Spinal cord (tissue), 10 donors: Measurements from ENCODE around the gene ZNF366. TPM values are rescaled to one million over a fixed set of nuclear protein-coding genes. Genes with fewer than 3 reads are reported as not detected.

Experiments used
- DNase-seq, 6 donors: peaks; one replicate each; pipeline versions ENCODE4 v3.0.0 to v3.0.0-alpha.2; 2013 to 2015; ENCODE audit warnings: low spot score in 6 of 6, low read depth in 4 of 6
- H3K27ac ChIP-seq: one replicate; pipeline ENCODE4 v1.5.1; 2013; ENCODE audit warnings: low read depth, low read length, control low read depth
- H3K27me3 ChIP-seq: one replicate; pipeline ENCODE4 v1.6.1; 2013; ENCODE audit warnings: low read length; ENCODE audit not compliant: control insufficient read depth, insufficient read depth
- H3K36me3 ChIP-seq: one replicate; pipeline ENCODE4 v1.6.1; 2013; ENCODE audit warnings: low read length; ENCODE audit not compliant: control insufficient read depth, insufficient read depth
- H3K4me1 ChIP-seq: one replicate; pipeline ENCODE4 v1.6.1; 2013; ENCODE audit warnings: low read length; ENCODE audit not compliant: control insufficient read depth, insufficient read depth
- H3K4me3 ChIP-seq: one replicate; pipeline ENCODE4 v1.5.1; 2013; ENCODE audit warnings: low read depth, low read length, control low read depth
- H3K9me3 ChIP-seq: one replicate; pipeline ENCODE4 v1.6.1; 2013; ENCODE audit warnings: low read length; ENCODE audit not compliant: control insufficient read depth, insufficient read depth
- WGBS: methylation state at CpG from one replicate; pipeline ENCODE4 v1.1.5; 2013; ENCODE audit warnings: missing lambda C conversion rate; ENCODE audit not compliant: insufficient coverage; 5-methylcytosine and 5-hydroxymethylcytosine counted together
- polyA plus RNA-seq, 2 donors: library from polyadenylated mRNA; unstranded; fragments of 120-200 nt; gene quantifications; one replicate each; pipeline ENCODE4 v1.2.1, GENCODE V29; 2013; ENCODE audit not compliant: insufficient read length in 2 of 2
- total RNA-seq, 2 donors: library from RNA; depleted of rRNA in 1 of 2; stranded (reverse); fragments of 120-200 nt in 1 of 2; fragments of >200 nt in 1 of 2; gene quantifications; one replicate each; pipeline versions ENCODE4 v1.2.3 to v1.2.4, GENCODE V29; 2013 to 2014
- donor health status: healthy.

ZNF366 gene
- total and polyA plus RNA-seq, 4 donors = 1.7 to 4.3 (median 3.4) TPM

DNA sequence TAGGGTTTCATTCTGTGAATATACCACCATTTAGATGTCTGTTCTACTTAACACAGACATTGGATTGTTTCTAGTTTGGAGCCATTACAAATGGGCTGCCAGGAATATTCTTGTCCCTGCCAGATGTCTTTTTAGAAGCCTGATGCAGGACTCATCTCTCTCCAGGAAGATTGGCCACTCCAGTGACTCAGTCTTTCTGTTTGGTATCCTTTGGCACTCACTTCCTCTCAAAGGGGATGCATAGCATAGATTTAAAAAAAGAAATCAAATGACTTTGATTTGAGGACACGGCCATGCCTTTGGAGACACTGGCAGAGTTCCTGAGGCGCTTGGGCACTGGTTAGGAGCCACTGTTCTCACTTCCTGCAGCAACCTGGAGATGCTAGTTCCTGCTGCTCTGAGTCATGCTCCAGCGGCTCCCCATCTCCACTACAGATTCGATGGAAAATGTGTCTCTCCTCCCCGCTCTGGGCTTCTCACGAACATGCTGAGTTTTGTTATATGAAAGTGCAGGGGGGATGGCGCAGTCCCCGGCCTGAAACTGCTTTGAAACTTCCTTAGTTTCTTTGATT, 3.5 kb upstream of the ZNF366 start:
- no peaks in the 10 kb centered on the region for H3K9me3 ChIP-seq
- H3K36me3 ChIP-seq = no peaks in the 10 kb centered on the region
- peaks cover 21% of the 10 kb centered on the region for H3K4me1 ChIP-seq
- peak in 2 of 6 donors; percentile 24 to 79 for DNase-seq
- H3K4me3 ChIP-seq = no peak overlapping the region
- H3K27ac ChIP-seq = peak overlapping the region; percentile 15
- H3K27me3 ChIP-seq = no peaks in the 10 kb centered on the region
- WGBS = 67% methylated on average over 2 of the region's 8 CpGs

DNA sequence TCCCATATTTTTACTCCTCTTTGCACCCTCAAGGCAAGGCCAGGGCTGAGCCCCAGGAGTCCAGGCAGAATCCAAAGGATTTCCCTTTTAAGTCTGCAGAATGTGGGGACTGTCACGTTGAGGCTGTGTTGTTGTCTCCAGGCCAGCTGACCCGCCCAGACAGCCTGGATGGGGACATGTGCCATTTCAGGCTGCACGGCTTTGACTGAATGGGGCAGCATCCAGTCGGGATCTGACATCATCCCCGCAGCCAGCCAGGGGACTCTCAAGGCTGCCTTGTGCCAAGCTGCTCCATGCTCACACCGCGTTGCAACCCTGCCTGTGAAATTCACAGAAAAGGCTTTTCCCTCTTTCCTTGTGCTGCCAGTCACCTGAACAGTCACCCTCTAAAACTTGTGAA, 2.2 kb upstream of the ZNF366 start:
- Histone ChIP-seq H3K4me3 (no peak overlapping the region), H3K36me3 (no peaks in the 10 kb centered on the region), H3K27ac (no peak overlapping the region), H3K27me3 (no peaks in the 10 kb centered on the region), H3K4me1 (peaks cover 21% of the 10 kb centered on the region), H3K9me3 (no peaks in the 10 kb centered on the region)
- peak in 1 of 6 donors; percentile 85 for DNase-seq
- WGBS = 32% methylated on average over 7 of the region's 7 CpGs

DNA sequence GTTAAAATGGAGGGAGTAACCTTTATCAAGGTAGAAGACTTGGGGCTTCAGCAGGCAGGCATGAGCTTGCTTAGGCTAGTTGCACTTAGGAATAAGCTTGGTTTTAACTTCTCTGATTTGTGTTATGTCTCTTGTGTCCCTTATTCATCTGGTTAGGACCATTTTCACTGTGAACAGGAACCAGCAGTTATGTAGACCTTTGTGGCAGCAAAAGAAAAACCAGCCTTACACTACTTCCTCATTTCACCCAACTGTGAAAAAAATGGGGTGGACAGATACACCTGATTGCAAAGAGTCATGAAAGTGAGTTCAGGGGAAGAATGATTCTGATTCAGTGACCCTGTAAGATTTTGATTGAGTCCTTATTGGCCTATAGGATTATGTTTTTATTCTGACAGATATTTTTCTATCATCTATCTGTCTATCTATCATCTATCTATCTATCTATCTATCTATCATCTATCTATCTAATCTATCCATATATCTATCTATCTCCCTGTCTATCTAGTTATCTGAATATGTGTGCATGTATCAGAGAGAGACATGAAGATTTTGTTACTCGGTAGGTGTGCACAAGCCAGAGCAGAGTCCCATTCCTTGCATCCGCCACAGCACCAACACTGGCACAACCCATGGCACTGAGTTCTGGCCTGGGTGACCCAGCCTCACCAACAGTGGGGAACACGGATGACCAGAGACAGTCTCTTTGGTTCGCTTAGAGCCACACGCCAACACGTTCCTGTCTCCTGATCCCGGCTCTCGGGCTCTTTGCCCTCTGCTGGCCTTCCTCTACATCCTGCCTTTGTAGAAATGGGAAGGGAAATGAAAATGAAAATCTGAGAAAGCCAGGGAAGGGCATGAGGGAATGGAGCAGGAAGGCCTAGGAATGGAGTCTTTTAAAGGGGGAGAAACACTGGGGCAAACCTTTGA, 1.3 kb upstream of the ZNF366 start:
- no peak for DNase-seq
- Histone ChIP-seq H3K36me3 (no peaks in the 10 kb centered on the region), H3K27me3 (no peaks in the 10 kb centered on the region), H3K27ac (no peak overlapping the region), H3K9me3 (no peaks in the 10 kb centered on the region), H3K4me1 (peaks cover 21% of the 10 kb centered on the region), H3K4me3 (no peak overlapping the region)
- WGBS = 100% methylated on average over 6 of the region's 8 CpGs

DNA sequence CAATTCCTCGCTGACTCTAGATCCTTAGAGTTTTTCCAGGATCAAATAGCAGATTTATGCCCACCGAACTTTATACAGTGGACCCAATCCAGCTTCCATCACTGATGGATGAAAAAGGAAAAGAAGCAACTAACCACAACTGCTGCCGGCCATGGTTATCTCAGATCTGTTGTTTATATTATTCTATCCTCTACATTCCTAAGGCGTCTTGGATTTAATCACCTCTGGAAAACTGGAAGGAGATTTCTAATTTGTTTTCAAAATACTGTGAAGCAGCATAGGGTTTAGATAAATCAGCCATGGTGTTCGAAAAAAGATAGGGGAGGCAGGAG, 663 bp upstream of the ZNF366 start:
- WGBS = 97% methylated on average over 2 of the region's 5 CpGs
- Histone ChIP-seq H3K36me3 (no peaks in the 10 kb centered on the region), H3K9me3 (no peaks in the 10 kb centered on the region), H3K27ac (no peak overlapping the region), H3K27me3 (no peaks in the 10 kb centered on the region), H3K4me3 (no peak overlapping the region), H3K4me1 (peaks cover 21% of the 10 kb centered on the region)
- no peak for DNase-seq

DNA sequence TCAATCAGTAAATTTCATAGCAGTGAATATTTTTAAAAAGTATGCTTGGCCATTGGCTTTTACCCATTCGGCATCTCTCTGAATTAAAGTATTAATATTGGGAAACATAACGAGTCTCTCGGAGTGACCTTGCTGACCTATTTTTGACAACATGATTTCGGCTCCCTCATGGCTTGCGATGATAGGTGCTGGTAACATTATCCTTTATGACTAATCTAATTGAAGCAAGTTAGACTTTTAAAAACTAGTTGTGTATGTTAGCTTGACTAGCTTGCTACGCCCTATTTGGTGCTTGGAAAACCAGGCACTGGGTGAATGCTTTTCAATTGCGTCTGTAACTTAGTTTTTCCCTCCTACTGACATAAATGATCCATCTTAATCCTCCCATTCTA, 1.1 kb downstream of the ZNF366 start:
- no peaks in the 10 kb centered on the region for H3K9me3 ChIP-seq
- H3K27ac ChIP-seq = no peak overlapping the region
- no peaks in the 10 kb centered on the region for H3K27me3 ChIP-seq
- H3K4me1 ChIP-seq = peaks cover 21% of the 10 kb centered on the region
- H3K4me3 ChIP-seq = no peak overlapping the region
- WGBS = 88% methylated on average over 4 of the region's 7 CpGs
- no peaks in the 10 kb centered on the region for H3K36me3 ChIP-seq
- no peak for DNase-seq

DNA sequence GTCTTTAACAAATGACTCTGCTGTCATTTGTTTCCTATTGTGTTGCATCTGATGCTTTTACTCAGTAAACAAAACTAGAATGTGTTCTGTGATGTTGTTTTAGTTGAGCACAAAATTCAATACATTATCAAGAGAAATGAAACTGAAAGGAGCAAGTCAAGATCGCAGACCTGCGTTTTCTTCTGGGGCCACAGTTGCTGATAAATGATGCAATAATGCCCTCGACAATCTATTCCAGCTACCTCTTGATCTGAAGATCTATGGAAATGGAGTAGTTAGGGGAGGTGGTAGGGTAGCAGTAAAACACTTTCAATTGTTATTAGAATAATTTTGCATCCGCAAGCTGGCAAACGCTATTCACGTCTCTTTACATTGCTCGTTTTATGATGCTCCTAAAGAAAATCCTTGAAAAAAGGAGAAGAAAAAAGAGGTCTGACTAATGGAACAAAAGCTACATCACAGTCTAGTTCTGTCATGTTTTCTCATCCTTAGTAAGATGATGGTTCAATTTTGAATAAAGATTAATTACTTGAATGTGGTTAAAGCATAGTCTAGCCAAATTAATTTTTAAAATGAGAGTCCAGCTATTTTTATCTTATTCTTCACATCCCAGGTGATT, 1.6 kb downstream of the ZNF366 start:
- WGBS = 87% methylated on average over 3 of the region's 7 CpGs
- no peak for DNase-seq
- H3K4me3 ChIP-seq = no peak overlapping the region
- no peaks in the 10 kb centered on the region for H3K27me3 ChIP-seq
- H3K9me3 ChIP-seq = no peaks in the 10 kb centered on the region
- H3K36me3 ChIP-seq = no peaks in the 10 kb centered on the region
- H3K27ac ChIP-seq = peak overlapping the region; percentile 33
- peaks cover 17% of the 10 kb centered on the region for H3K4me1 ChIP-seq

DNA sequence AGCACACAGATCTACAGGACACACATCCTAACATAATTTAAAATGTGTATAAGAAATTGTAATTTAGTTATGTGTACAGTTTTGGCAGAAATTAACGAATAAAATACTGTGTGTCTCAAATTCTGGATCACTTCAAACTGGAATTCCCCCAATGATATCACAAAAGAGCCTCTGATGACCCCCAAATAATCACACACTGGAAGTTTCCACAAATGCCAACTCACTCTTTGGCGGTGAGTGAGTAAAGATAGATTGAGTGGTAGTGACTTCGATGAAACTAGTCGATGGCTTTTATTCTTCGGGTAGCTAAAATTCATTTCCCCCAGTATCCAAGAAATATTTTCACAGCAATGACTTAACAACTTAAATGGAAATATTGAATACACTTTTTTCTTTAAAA, 2.2 kb downstream of the ZNF366 start:
- no peaks in the 10 kb centered on the region for H3K36me3 ChIP-seq
- no peak for DNase-seq
- no peak overlapping the region for H3K4me3 ChIP-seq
- no CpG with 5 or more reads among the region's 5 CpGs for WGBS
- H3K27me3 ChIP-seq = no peaks in the 10 kb centered on the region
- no peaks in the 10 kb centered on the region for H3K9me3 ChIP-seq
- peak overlapping the region; percentile 33 for H3K27ac ChIP-seq
- H3K4me1 ChIP-seq = peaks cover 15% of the 10 kb centered on the region

DNA sequence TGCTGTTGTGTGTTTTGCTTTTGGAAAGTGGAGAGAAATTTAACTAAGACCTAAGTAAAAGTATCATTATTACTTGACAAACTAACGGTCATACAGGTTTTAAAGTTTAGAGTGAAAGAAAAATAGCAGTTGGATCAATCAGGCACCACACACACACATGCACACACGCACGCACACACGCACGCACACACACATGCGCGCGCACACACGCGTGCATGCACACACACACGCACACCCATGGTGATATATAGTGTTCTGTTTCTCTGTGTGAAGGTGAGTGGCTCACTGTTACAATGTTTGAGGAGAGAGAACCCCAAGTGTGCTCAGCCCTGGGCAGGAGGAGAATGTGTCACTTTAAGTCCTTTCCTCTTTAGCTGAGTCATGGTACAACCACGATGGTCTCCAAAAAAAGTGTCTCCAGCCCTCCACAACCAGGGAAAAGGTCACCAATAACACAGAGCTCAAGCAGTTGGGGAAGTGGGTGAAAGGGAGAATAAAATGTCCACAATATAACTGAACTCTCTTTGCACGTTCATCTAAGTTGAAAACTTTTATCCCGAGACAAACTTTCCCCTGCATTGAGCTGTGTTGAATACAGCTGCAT, 3.2 kb downstream of the ZNF366 start:
- Histone ChIP-seq H3K4me3 (no peak overlapping the region), H3K27ac (no peak overlapping the region), H3K4me1 (peaks cover 7% of the 10 kb centered on the region), H3K9me3 (no peaks in the 10 kb centered on the region), H3K27me3 (no peaks in the 10 kb centered on the region), H3K36me3 (no peaks in the 10 kb centered on the region)
- 90% methylated on average over 2 of the region's 14 CpGs for WGBS
- DNase-seq = no peak

DNA sequence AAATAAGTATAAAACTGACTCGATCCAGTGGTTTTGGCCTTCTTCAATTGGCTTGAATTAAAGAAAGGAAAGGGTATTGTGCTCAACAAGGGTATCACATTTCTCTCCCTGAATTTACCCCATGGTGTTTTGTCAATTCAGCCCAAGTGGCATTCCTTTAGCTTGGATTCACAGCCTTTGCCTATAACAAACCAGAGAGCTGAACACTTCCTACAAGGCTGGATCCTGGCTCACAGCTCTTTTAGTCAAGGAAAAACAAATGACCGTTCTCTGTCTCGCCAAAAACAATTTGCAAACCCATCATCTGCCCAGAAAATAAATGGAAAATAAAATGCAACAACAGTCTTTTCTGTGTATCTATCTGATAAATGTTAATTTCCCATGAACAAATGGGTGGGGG, 5.7 kb downstream of the ZNF366 start:
- peaks cover 3% of the 10 kb centered on the region for H3K4me1 ChIP-seq
- peak in 3 of 6 donors; percentile 37 to 50 (median 39) for DNase-seq
- H3K4me3 ChIP-seq = no peak overlapping the region
- no peak overlapping the region for H3K27ac ChIP-seq
- H3K9me3 ChIP-seq = no peaks in the 10 kb centered on the region
- H3K27me3 ChIP-seq = no peaks in the 10 kb centered on the region
- H3K36me3 ChIP-seq = no peaks in the 10 kb centered on the region
- no CpG with 5 or more reads among the region's 3 CpGs for WGBS
